HepG2 (cell line): ENCODE results near the gene ZNF512B. TPM values are rescaled to one million over a fixed set of nuclear protein-coding genes. Genes with fewer than 3 reads are reported as not detected.
A peak's percentile ranks its signal among the peaks of the same experiment; 100 is the strongest.

Experiments used
- AGO1 ChIP-seq: fragments of 200-400 bp; formaldehyde crosslinking; IDR thresholded peaks from 2 replicates; pipeline ENCODE4 v1.6.1; 2017; ENCODE audit warnings: mild to moderate bottlenecking, low read depth, low read length, moderate library complexity; ENCODE audit not compliant: poor library complexity, severe bottlenecking
- ATF7-NPFF ChIP-seq: sonication (generic); formaldehyde crosslinking; IDR thresholded peaks from 2 replicates; pipeline ENCODE4 v1.8.1; 2023; ENCODE audit warnings: mild to moderate bottlenecking, low read depth, missing genetic modification reagents, moderate library complexity
- CHD4 ChIP-seq: fragments of 200-600 bp; sonication (generic); IDR thresholded peaks from 2 replicates; pipeline ENCODE4 v1.7.0; 2017; ENCODE audit warnings: mild to moderate bottlenecking, low read length, borderline replicate concordance
- CREB1 ChIP-seq, 2 experiments: fragments of 450-650 bp in 1 of 2; IDR thresholded peaks; 2 replicates each; pipeline ENCODE4 v1.6.1; 2016 to 2017; ENCODE audit warnings: control low read depth in 1 of 2, mild to moderate bottlenecking in 1 of 2, missing compliant biosample characterization in 1 of 2, missing genetic modification characterization in 1 of 2
- DDIT3 ChIP-seq: sonication (generic); formaldehyde crosslinking; IDR thresholded peaks from 2 replicates; pipeline ENCODE4 v1.4.0; 2020; ENCODE audit warnings: mild to moderate bottlenecking, missing genetic modification reagents
- KDM3A ChIP-seq: IDR thresholded peaks from 2 replicates; pipeline ENCODE4 v1.6.1; 2018; ENCODE audit warnings: low read depth, missing compliant biosample characterization
- MNT ChIP-seq: fragments of 450-650 bp; IDR thresholded peaks from 2 replicates; pipeline ENCODE4 v1.6.1; 2016
- MXD3 ChIP-seq: IDR thresholded peaks from 2 replicates; pipeline ENCODE4 v1.6.1; 2016; ENCODE audit warnings: mild to moderate bottlenecking, missing biosample characterization, missing genetic modification reagents
- PHF20 ChIP-seq: sonication (generic); formaldehyde crosslinking; IDR thresholded peaks from 2 replicates; pipeline ENCODE4 v1.5.0; 2020; ENCODE audit warnings: mild to moderate bottlenecking, missing genetic modification reagents
- PPARG ChIP-seq: conservative IDR thresholded peaks from 2 replicates; pipeline ENCODE4 v1.6.1; 2016; ENCODE audit warnings: missing biosample characterization, missing genetic modification reagents
- PRDM10 ChIP-seq: sonication (generic); formaldehyde crosslinking; IDR thresholded peaks from 2 replicates; pipeline ENCODE4 v1.4.0; 2020; ENCODE audit warnings: low read depth, missing genetic modification reagents
- RAD51 ChIP-seq: fragments of 450-650 bp; IDR thresholded peaks from 2 replicates; pipeline ENCODE4 v1.6.1; 2016; ENCODE audit warnings: borderline replicate concordance
- SKI ChIP-seq: fragments of 450-650 bp; IDR thresholded peaks from one replicate; pipeline ENCODE4 v1.6.1; 2018; ENCODE audit warnings: mild to moderate bottlenecking; ENCODE audit not compliant: partially characterized antibody
- TP53 ChIP-seq: sonication (generic); formaldehyde crosslinking; conservative IDR thresholded peaks from 2 replicates; pipeline ENCODE4 v1.4.0; 2020; ENCODE audit warnings: missing genetic modification reagents
- ZFP1 ChIP-seq: IDR thresholded peaks from 2 replicates; pipeline ENCODE4 v1.6.1; 2016
- ZNF432 ChIP-seq: sonication (generic); formaldehyde crosslinking; IDR thresholded peaks from 2 replicates; pipeline ENCODE4 v1.5.0; 2020; ENCODE audit warnings: missing genetic modification reagents, mild to moderate bottlenecking, borderline replicate concordance
- ZNF501 ChIP-seq: sonication (generic); formaldehyde crosslinking; IDR thresholded peaks from 2 replicates; pipeline ENCODE4 v1.5.1; 2020; ENCODE audit warnings: mild to moderate bottlenecking, moderate library complexity, missing genetic modification reagents
- ZNF597 ChIP-seq: sonication (generic); formaldehyde crosslinking; IDR thresholded peaks from 2 replicates; pipeline ENCODE4 v1.5.0; 2020; ENCODE audit warnings: missing genetic modification reagents
- ZNF720 ChIP-seq: sonication (generic); formaldehyde crosslinking; IDR thresholded peaks from 2 replicates; pipeline ENCODE4 v1.4.0; 2020; ENCODE audit warnings: missing genetic modification reagents
- ZNF839 ChIP-seq: sonication (generic); formaldehyde crosslinking; IDR thresholded peaks from 2 replicates; pipeline ENCODE4 v1.4.0; 2020; ENCODE audit warnings: missing genetic modification reagents, mild to moderate bottlenecking, borderline replicate concordance
- polyA plus RNA-seq, 8 experiments: library from polyadenylated mRNA; depleted of rRNA in 3 of 8; stranded (reverse) in 7 of 8; unstranded in 1 of 8; fragments of >200 nt; fragmentation: Illumina TruSeq in 4 of 8; extraction: Trizol in 4 of 8; gene quantifications; 2 replicates each; pipeline versions ENCODE4 v1.2.1 to v1.2.3, GENCODE V29; 2011 to 2016; ENCODE audit warnings: low read depth in 4 of 8, missing spikeins in 1 of 8, mixed read lengths in 1 of 8; ENCODE audit not compliant: insufficient read depth in 1 of 8
- total RNA-seq, 5 experiments: library from RNA; depleted of rRNA; stranded (reverse); fragments of >200 nt; fragmentation: Illumina TruSeq; extraction: Trizol; gene quantifications; 2 replicates each; pipeline ENCODE4 v1.2.3, GENCODE V29; 2016; ENCODE audit warnings: low read depth in 1 of 5

ZNF512B gene
- total and polyA plus RNA-seq, 2 of the 13 experiments (the other 11 are each of a cell fraction or from before 2014, with no cell fraction given) = 11.5 to 30.6 TPM

GRCh38 chr20:63978319-63979228, 8.8 kb upstream of the ZNF512B start (continued):
- TF ChIP-seq MNT (no peak), ZNF432 (CRISPR knock-in tag) (0 out of 2 replicates have a peak, but pooled peaks have one; percentile 79), DDIT3 (CRISPR knock-in tag) (0 out of 2 replicates have a peak, but pooled peaks have one; percentile 58), AGO1 (peak; percentile 95), ATF7-NPFF (CRISPR knock-in tag) (peak; percentile 87; the same call in 1 of the 2 replicates), ZNF839 (CRISPR knock-in tag) (no peak; the same call in none of the 2 replicates), RAD51 (no peak), ZNF501 (CRISPR knock-in tag) (peak; percentile 72), PHF20 (peak; percentile 83), ZNF720 (CRISPR knock-in tag) (no peak), CREB1 (IDR thresholded peaks at IDR 0.05) (no peak), CREB1 (CRISPR knock-in tag; IDR thresholded peaks at IDR 0.05) (no peak; the same call in 1 of the 2 replicates), MXD3 (CRISPR knock-in tag) (peak; percentile 92), PPARG (CRISPR knock-in tag) (peak; percentile 78; the same call in 1 of the 2 replicates), TP53 (CRISPR knock-in tag) (0 out of 2 replicates have a peak, but pooled peaks have one; percentile 32), ZFP1 (CRISPR knock-in tag) (no peak), SKI (no peak), KDM3A (CRISPR knock-in tag) (peak; percentile 98), CHD4 (no peak), ZNF597 (no peak), PRDM10 (CRISPR knock-in tag) (peak; percentile 60; the same call in 1 of the 2 replicates)
